ENCODE measurements around the gene SLC17A6.

SLC17A6 gene

GRCh38 chr11:22389526-22390282, 51.5 kb downstream of the SLC17A6 start:
- DNase-seq (ENCODE audit: low spot score), result no peak

- DNase-seq (ENCODE audit: low spot score), result no peak
These were observed 52.1 kb downstream of the SLC17A6 start for GRCh38 chr11:22390283-22390655.

DNA sequence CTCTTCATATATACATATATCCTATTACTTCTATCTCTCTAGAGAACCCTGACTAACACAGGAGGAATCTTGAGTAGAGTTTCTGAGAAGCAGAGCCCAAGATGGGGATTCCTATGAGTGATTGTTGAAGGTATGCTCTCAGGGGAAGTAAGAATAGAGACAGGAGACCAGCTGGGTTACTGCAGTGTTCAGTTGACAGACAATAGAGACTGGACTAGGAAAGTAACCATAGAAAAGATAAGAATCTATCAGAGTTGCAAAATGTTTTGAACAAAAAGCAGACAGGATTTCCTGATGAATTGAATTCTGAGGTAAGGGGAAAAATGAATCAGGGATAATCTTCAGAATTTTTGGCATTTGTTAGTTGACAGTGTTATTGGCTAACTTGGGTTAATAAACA, 54.4 kb downstream of the SLC17A6 start:
- no peak for DNase-seq (ENCODE audit: low spot score)

GRCh38 chr11:22405377-22405776, 67.2 kb downstream of the SLC17A6 start:
- DNase-seq (ENCODE audit: low spot score), result no peak

GRCh38 chr11:22407267-22407666, 69.1 kb downstream of the SLC17A6 start:
- DNase-seq (ENCODE audit: low spot score), result no peak

DNA sequence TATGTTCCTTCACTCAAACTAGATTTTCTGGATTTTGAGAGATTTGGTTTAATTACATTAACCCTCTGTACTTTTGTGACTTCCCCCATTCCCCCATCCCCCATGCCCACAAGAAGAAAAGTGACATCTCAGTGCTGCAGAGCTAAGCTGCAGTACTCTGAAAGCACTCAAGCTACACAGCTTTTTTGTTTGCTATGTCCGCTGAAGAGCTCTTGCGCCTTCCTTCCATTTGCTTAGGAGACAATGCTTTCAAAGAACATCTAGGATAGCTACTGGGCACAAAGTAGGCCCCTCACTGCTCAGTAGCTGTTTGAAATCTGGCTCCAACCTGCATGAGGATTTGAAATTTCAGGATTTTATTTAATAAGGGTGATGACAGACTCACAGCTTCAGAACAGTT, 69.7 kb downstream of the SLC17A6 start:
- no peak for DNase-seq (ENCODE audit: low spot score)

DNA sequence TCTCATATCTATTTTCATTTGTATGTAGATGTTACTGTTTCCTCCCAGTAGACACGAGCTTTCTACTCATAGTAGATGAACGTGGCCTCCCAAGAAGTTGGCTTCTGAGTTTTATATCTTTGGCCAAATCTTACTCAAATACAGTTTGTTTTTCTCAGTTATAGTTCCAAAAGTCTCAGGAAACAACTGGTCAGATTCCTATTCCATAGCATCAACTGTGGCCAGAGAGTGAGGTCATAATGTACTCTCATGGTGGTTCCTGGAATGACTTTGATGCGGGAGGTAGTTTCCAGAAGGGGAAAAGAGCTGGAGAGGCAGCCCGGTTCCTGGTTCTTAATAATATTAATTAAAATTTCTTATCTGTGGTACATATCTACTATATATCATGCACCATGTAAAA, 77.3 kb downstream of the SLC17A6 start:
- DNase-seq (ENCODE audit: low spot score), result no peak

DNA sequence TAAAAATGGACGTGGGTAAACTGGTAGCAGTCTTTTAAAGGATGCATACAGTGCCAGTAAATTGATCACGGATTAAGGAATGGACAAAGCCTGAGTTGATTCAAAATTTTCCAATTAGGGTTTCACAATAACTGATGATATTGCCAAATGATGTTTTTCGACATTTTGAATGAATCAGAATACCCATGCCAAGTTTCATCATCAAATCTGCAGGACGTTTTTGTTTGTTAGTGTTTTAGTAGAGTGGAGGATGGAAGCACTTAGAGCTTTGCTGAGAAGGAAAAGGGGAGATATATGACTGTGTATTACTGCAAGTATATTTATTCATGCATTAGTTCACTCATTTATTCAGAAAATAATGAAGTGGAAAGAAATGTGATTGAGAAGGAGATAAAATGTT, 78.3 kb downstream of the SLC17A6 start:
- no peak for DNase-seq (ENCODE audit: low spot score)

- no peak for DNase-seq (ENCODE audit: low spot score)
These were observed 88.7 kb downstream of the SLC17A6 start for GRCh38 chr11:22426915-22427314.
